BJ (cell line): ENCODE measurements around the gene ECM1. TPM values are rescaled to one million over a fixed set of nuclear protein-coding genes. Genes with fewer than 3 reads are reported as not detected.

Experiments
- CTCF ChIA-PET: fragments of 350-600 bp; formaldehyde crosslinking; extraction: SDS; loops from one replicate; lab custom pipeline; 2021; ENCODE audit warnings: antibody characterized with exemption, inconsistent platforms; lab: Yijun Ruan, JAX
- POLR2A ChIA-PET: fragments of 300-600 bp; sonication (Branson Sonifier 250); formaldehyde crosslinking; extraction: SDS; loops from one replicate; lab custom pipeline; 2021; ENCODE audit warnings: antibody characterized with exemption; lab: Charles Lee
- DNase-seq: peaks from one replicate; pipeline ENCODE4 v3.0.0-alpha.2; 2011; ENCODE audit warnings: low read depth
- H3K27me3 ChIP-seq: 2 replicates; pipeline ENCODE4 v1.6.0; 2011; ENCODE audit warnings: low read length; ENCODE audit not compliant: control insufficient read depth, insufficient read depth
- H3K36me3 ChIP-seq: 2 replicates; pipeline ENCODE4 v1.5.1; 2011; ENCODE audit warnings: low read length; ENCODE audit not compliant: control insufficient read depth, insufficient read depth
- H3K4me3 ChIP-seq: 2 replicates; pipeline ENCODE4 v1.5.1; 2011; ENCODE audit warnings: low read depth, mild to moderate bottlenecking, control low read depth, low read length
- CTCF ChIP-seq: IDR thresholded peaks from 2 replicates; pipeline ENCODE4 v1.5.1; 2011; ENCODE audit warnings: low read depth, mild to moderate bottlenecking, control low read depth, inconsistent platforms, low read length, moderate library complexity; ENCODE audit not compliant: insufficient read depth
- polyA plus RNA-seq: library from polyadenylated mRNA; depleted of rRNA; stranded (reverse); fragments of >200 nt; gene quantifications from 2 replicates; pipeline ENCODE4 v1.2.3, GENCODE V29; 2011

Gene ECM1
- polyA plus RNA-seq, 1 experiment = 204 TPM

GRCh38 chr1:150549496-150550221 is 41.8 kb downstream of the ECM1 start:
- no peaks in the 10 kb centered on the region for H3K36me3 ChIP-seq
- no peaks in the 10 kb centered on the region for H3K27me3 ChIP-seq
- CTCF ChIA-PET = interaction anchor here (0.9 to 6.2 kb wide), 7 partner anchors 10 to 80 kb away, joined by 3 to 43 read pairs (median 3); no protein-coding TSS in a partner anchor
- POLR2A ChIA-PET = no interaction called here
- TF ChIP-seq CTCF = peak; percentile 18; the same call in 1 of the 2 replicates
- no peak for DNase-seq
- peak overlapping the region; percentile 52 for H3K4me3 ChIP-seq

- ChIA-PET POLR2A (interaction anchor here (0.7 kb wide), 1 partner anchor 64 kb away, joined by 4 read pairs; no protein-coding TSS in a partner anchor), CTCF (interaction anchor here (0.6 to 6.2 kb wide), 7 partner anchors 9 to 98 kb away, joined by 3 to 43 read pairs (median 5); no protein-coding TSS in a partner anchor)
- peak overlapping the region; percentile 52; the same call in 1 of the 2 replicates for H3K4me3 ChIP-seq
- DNase-seq = no peak
- no peaks in the 10 kb centered on the region for H3K36me3 ChIP-seq
- no peak for TF ChIP-seq CTCF
- no peaks in the 10 kb centered on the region for H3K27me3 ChIP-seq
Measured at GRCh38 chr1:150550222-150551050, 42.5 kb downstream of the ECM1 start.

GRCh38 chr1:150551051-150551783 is 43.3 kb downstream of the ECM1 start:
- Histone ChIP-seq H3K27me3 (no peaks in the 10 kb centered on the region), H3K36me3 (peaks cover 3% of the 10 kb centered on the region), H3K4me3 (no peak overlapping the region)
- TF ChIP-seq CTCF = no peak
- POLR2A ChIA-PET = interaction anchor here (0.7 kb wide), 2 partner anchors 63 to 986 kb away, joined by 4 to 5 read pairs; no protein-coding TSS in a partner anchor
- no peak for DNase-seq
- CTCF ChIA-PET = interaction anchor here (0.6 to 6.2 kb wide), 7 partner anchors 8 to 428 kb away, joined by 3 to 43 read pairs (median 5); no protein-coding TSS in a partner anchor

- no peak for TF ChIP-seq CTCF
- POLR2A ChIA-PET = interaction anchor here (0.6 to 0.7 kb wide), 2 partner anchors 78 to 986 kb away, joined by 3 to 5 read pairs; no protein-coding TSS in a partner anchor
- H3K27me3 ChIP-seq = no peaks in the 10 kb centered on the region
- DNase-seq = no peak
- H3K4me3 ChIP-seq = no peak overlapping the region
- H3K36me3 ChIP-seq = peaks cover 3% of the 10 kb centered on the region
- CTCF ChIA-PET = interaction anchor here (1.2 to 6.2 kb wide), 6 partner anchors 8 to 428 kb away, joined by 4 to 43 read pairs (median 6); no protein-coding TSS in a partner anchor
Measured at GRCh38 chr1:150551784-150552127, 43.8 kb downstream of the ECM1 start.
